B cell (primary cell): ENCODE results near the gene SZT2. TPM values are rescaled to one million over a fixed set of nuclear protein-coding genes. Genes with fewer than 3 reads are reported as not detected.

ENCODE experiments used
- ATAC-seq: fragments of 200-7000 bp; cut with Tn5 transposase; one replicate; pipeline ENCODE4 v1.10.0; 2021; ENCODE audit warnings: low read depth, mild to moderate bottlenecking, moderate number of reproducible peaks, moderate library complexity
- CTCF ChIA-PET: fragments of 350-600 bp; sonication (Branson Sonifier 250); formaldehyde crosslinking; loops from one replicate; lab custom pipeline; 2021; ENCODE audit warnings: antibody characterized with exemption, inconsistent platforms; lab: Charles Lee
- POLR2A ChIA-PET: fragments of 350-600 bp; sonication (Branson Sonifier 250); formaldehyde crosslinking; loops from one replicate; lab custom pipeline; 2021; ENCODE audit warnings: antibody characterized with exemption; lab: Charles Lee
- DNase-seq: peaks from one replicate; pipeline ENCODE4 v3.0.0; 2013
- H2AFZ ChIP-seq: 2 replicates; pipeline ENCODE4 v1.6.1; 2012; ENCODE audit warnings: mild to moderate bottlenecking, low read depth, low read length; ENCODE audit not compliant: insufficient read depth, poor library complexity, severe bottlenecking
- H3K27ac ChIP-seq, 2 donors: 1 replicate in 1 of 2; 2 replicates in 1 of 2; pipeline ENCODE4 v1.5.1; 2012 to 2013; ENCODE audit warnings: low read length in 2 of 2, mild to moderate bottlenecking in 2 of 2, moderate library complexity in 1 of 2
- H3K27me3 ChIP-seq, 4 experiments: fragments of 200-600 bp in 1 of 4; sonication (generic) in 1 of 4; replicated peaks in 1 of 4; 1 replicate in 2 of 4; 2 replicates in 2 of 4; pipeline versions ENCODE4 v1.6.1 to v1.7.0; 2013 to 2016; ENCODE audit warnings: low read length in 3 of 4, mild to moderate bottlenecking in 2 of 4, mixed read lengths in 1 of 4, moderate library complexity in 1 of 4; ENCODE audit not compliant: insufficient read depth in 4 of 4, control insufficient read depth in 3 of 4; ENCODE audit errors: control extremely low read depth in 1 of 4
- H3K36me3 ChIP-seq, 2 experiments: replicated peaks in 1 of 2; 1 replicate in 1 of 2; 2 replicates in 1 of 2; pipeline versions ENCODE4 v1.6.1 to v1.7.1; 2013; ENCODE audit warnings: low read length in 1 of 2; ENCODE audit not compliant: insufficient read depth in 2 of 2, control insufficient read depth in 1 of 2; ENCODE audit errors: control extremely low read depth in 1 of 2, extremely low read depth in 1 of 2
- H3K4me1 ChIP-seq, 2 donors: fragments of 200-600 bp in 1 of 2; sonication (generic) in 1 of 2; 1 replicate in 1 of 2; 2 replicates in 1 of 2; pipeline versions ENCODE4 v1.5.1 to v1.6.1; 2013 to 2017; ENCODE audit warnings: low read length in 2 of 2; ENCODE audit not compliant: control insufficient read depth in 2 of 2, insufficient read depth in 2 of 2
- H3K4me2 ChIP-seq: replicated peaks from 2 replicates; pipeline ENCODE3; 2012; ENCODE audit warnings: mild to moderate bottlenecking, low read depth, low read length; ENCODE audit not compliant: poor library complexity, severe bottlenecking
- H3K4me3 ChIP-seq, 5 experiments: fragments of 200-600 bp in 1 of 5; sonication (generic) in 1 of 5; 1 replicate in 3 of 5; 2 replicates in 2 of 5; pipeline versions ENCODE4 v1.5.1 to v1.7.0; 2011 to 2016; ENCODE audit warnings: low read length in 4 of 5, mild to moderate bottlenecking in 4 of 5, low read depth in 2 of 5, control low read depth in 1 of 5, moderate library complexity in 1 of 5; ENCODE audit not compliant: insufficient read depth in 1 of 5; ENCODE audit errors: control extremely low read depth in 1 of 5, extremely low read depth in 1 of 5
- H3K79me2 ChIP-seq: fragments of 200-600 bp; sonication (generic); one replicate; pipeline ENCODE4 v1.6.0; 2016; ENCODE audit warnings: low read length; ENCODE audit not compliant: control insufficient read depth, insufficient read depth
- H3K9ac ChIP-seq: fragments of 200-600 bp; sonication (generic); 2 replicates; pipeline ENCODE4 v1.6.1; 2017; ENCODE audit warnings: mild to moderate bottlenecking, low read length, moderate library complexity
- H3K9me3 ChIP-seq, 3 donors: one replicate each; pipeline versions ENCODE4 v1.6.1 to v1.7.1; 2013; ENCODE audit warnings: low read length in 2 of 3; ENCODE audit not compliant: control insufficient read depth in 2 of 3, insufficient read depth in 1 of 3; ENCODE audit errors: control extremely low read depth in 1 of 3
- H4K20me1 ChIP-seq: 2 replicates; pipeline ENCODE4 v1.6.0; 2012; ENCODE audit warnings: mild to moderate bottlenecking, low read length; ENCODE audit not compliant: insufficient read depth, control insufficient read depth, poor library complexity, severe bottlenecking
- H3K27ac Mint-ChIP-seq: one replicate; pipeline ENCODE4 v1.8.0; 2021; ENCODE audit warnings: mixed read lengths
- H3K27me3 Mint-ChIP-seq: one replicate; pipeline ENCODE4 v1.8.0; 2021; ENCODE audit warnings: mixed read lengths
- H3K4me1 Mint-ChIP-seq: one replicate; pipeline ENCODE4 v1.8.0; 2021; ENCODE audit warnings: mixed read lengths
- H3K4me3 Mint-ChIP-seq: one replicate; pipeline ENCODE4 v1.8.0; 2021; ENCODE audit warnings: mixed read lengths
- H3K9me3 Mint-ChIP-seq: one replicate; pipeline ENCODE4 v1.8.0; 2022; ENCODE audit warnings: mixed read lengths; ENCODE audit not compliant: insufficient read depth
- EZH2 ChIP-seq: IDR thresholded peaks from 2 replicates; pipeline ENCODE4 v1.6.1; 2012; ENCODE audit warnings: borderline replicate concordance, low read depth, mild to moderate bottlenecking, moderate library complexity, low read length; ENCODE audit not compliant: insufficient read depth, poor library complexity, severe bottlenecking
- WGBS: methylation state at CpG from one replicate; pipeline ENCODE4 v1.1.5; 2013; ENCODE audit warnings: missing lambda C conversion rate; ENCODE audit not compliant: insufficient coverage; 5-methylcytosine and 5-hydroxymethylcytosine counted together
- intact Hi-C: fragments of 100-400 bp; cut with micrococcal nuclease; formaldehyde crosslinking; loops from one replicate; pipeline ENCODE4 v1.10.0; 2022
- polyA plus RNA-seq: library from polyadenylated mRNA; depleted of rRNA; stranded (reverse); fragments of >200 nt; gene quantifications from 2 replicates; pipeline ENCODE4 v1.2.3, GENCODE V29; 2012
- total RNA-seq, 2 donors: library from RNA; stranded (reverse); fragments of 120-200 nt in 1 of 2; gene quantifications; 1 replicate in 1 of 2; 2 replicates in 1 of 2; pipeline versions ENCODE4 v1.2.3 to v1.2.4, GENCODE V29; 2013 to 2022
- TF ChIP-seq, protein P1 (sequence below): fragments of 200-600 bp; IDR thresholded peaks from one replicate; pipeline ENCODE4 v1.8.0; 2022; ENCODE audit warnings: antibody characterized with exemption, mild to moderate bottlenecking

The SZT2 gene
- total and polyA plus RNA-seq, 2 donors (not counting 1 experiment from before 2014, with no cell fraction given): 41.4 to 197 TPM

DNA sequence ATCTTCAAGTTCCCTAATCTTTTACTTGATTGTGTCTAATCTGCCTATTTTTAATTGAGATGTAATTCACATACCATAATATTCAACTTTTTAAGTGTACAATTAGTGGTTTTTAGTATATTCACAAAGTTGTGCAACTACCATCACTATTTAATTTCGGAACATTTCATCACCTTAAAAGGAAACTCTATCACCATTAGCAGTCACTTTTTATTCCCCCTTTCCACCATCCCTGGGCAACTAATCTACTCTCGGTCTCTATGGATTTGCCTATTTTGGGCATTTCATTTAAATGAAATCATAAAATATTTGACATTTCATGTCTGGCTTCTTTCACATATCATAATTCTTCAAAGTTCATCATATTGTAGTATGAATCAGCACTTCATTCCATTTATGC is 94.7 kb downstream of the SZT2 start:
- no peak for ATAC-seq
- no peaks in the 10 kb centered on the region for H3K79me2 ChIP-seq
- WGBS: no CpG with 5 or more reads among the region's 2 CpGs
- no peaks in the 10 kb centered on the region for H3K36me3 ChIP-seq
- TF ChIP-seq, protein P1, sequence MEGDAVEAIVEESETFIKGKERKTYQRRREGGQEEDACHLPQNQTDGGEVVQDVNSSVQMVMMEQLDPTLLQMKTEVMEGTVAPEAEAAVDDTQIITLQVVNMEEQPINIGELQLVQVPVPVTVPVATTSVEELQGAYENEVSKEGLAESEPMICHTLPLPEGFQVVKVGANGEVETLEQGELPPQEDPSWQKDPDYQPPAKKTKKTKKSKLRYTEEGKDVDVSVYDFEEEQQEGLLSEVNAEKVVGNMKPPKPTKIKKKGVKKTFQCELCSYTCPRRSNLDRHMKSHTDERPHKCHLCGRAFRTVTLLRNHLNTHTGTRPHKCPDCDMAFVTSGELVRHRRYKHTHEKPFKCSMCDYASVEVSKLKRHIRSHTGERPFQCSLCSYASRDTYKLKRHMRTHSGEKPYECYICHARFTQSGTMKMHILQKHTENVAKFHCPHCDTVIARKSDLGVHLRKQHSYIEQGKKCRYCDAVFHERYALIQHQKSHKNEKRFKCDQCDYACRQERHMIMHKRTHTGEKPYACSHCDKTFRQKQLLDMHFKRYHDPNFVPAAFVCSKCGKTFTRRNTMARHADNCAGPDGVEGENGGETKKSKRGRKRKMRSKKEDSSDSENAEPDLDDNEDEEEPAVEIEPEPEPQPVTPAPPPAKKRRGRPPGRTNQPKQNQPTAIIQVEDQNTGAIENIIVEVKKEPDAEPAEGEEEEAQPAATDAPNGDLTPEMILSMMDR: no peak
- TF ChIP-seq EZH2: no peak
- CTCF ChIA-PET: no interaction called here
- H3K4me1 Mint-ChIP-seq: no peaks in the 10 kb centered on the region
- H3K9me3 ChIP-seq: peaks cover 4 to 16% (median 11%) of the 10 kb centered on the region in 3 donors
- peaks cover 6% of the 10 kb centered on the region for H3K9me3 Mint-ChIP-seq
- H3K4me1 ChIP-seq: no peaks in the 10 kb centered on the region
- no peak overlapping the region for H3K9ac ChIP-seq
- no peaks in the 10 kb centered on the region for H3K27me3 ChIP-seq
- POLR2A ChIA-PET: no interaction called here
- no peak overlapping the region for H3K27ac ChIP-seq
- no peak overlapping the region for H3K4me3 Mint-ChIP-seq
- no peak overlapping the region for H3K27ac Mint-ChIP-seq
- intact Hi-C loops: no loop called here
- H3K27me3 Mint-ChIP-seq: peaks cover 15% of the 10 kb centered on the region
- H3K4me3 ChIP-seq: no peak overlapping the region
- no peak for DNase-seq
- no peak overlapping the region for H2AFZ ChIP-seq
- H4K20me1 ChIP-seq: no peaks in the 10 kb centered on the region
- no peak overlapping the region for H3K4me2 ChIP-seq

DNA sequence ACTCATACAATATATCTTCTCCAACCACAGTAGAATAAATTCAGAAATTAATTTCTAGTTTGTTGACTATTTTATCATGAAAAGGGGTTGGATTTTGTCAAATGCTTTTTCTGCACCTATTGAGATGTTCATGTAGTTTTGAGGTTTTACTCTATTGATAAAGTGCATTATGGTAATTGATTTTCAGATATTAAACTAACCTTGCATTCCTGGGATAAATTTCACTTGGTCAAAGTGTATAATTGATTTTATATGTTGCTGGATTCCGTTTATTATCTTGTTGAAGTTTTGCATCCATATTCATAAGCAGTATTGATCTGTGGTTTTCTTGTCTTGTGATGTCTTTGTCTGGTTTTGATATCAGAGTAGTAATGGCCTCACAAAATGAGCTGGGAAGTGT is 98.5 kb downstream of the SZT2 start:
- peaks cover 4 to 42% (median 19%) of the 10 kb centered on the region in 3 donors for H3K9me3 ChIP-seq
- TF ChIP-seq, protein P1: no peak
- no peak for TF ChIP-seq EZH2
- H3K4me3 ChIP-seq: no peak overlapping the region
- H3K9ac ChIP-seq: no peak overlapping the region
- ChIA-PET POLR2A (no interaction called here), CTCF (no interaction called here)
- ATAC-seq (no peak), DNase-seq (no peak)
- no peak overlapping the region for H3K4me2 ChIP-seq
- H3K27me3 ChIP-seq: peaks cover 0 to 10% (median 2%) of the 10 kb centered on the region in 4 experiments
- H3K9me3 Mint-ChIP-seq: peaks cover 13% of the 10 kb centered on the region
- H3K79me2 ChIP-seq: no peaks in the 10 kb centered on the region
- no peaks in the 10 kb centered on the region for H4K20me1 ChIP-seq
- H3K4me1 ChIP-seq: no peaks in the 10 kb centered on the region
- no peak overlapping the region for H2AFZ ChIP-seq
- no peak overlapping the region for H3K27ac Mint-ChIP-seq
- H3K27me3 Mint-ChIP-seq: peaks cover 12% of the 10 kb centered on the region
- intact Hi-C loops: no loop called here
- WGBS: no CpG with 5 or more reads among the region's 1 CpG
- no peak overlapping the region for H3K27ac ChIP-seq
- no peak overlapping the region for H3K4me3 Mint-ChIP-seq
- no peaks in the 10 kb centered on the region for H3K4me1 Mint-ChIP-seq
- H3K36me3 ChIP-seq: no peaks in the 10 kb centered on the region
